ENCODE data around the gene GRIA4. TPM values are rescaled to one million over a fixed set of nuclear protein-coding genes. Genes with fewer than 3 reads are reported as not detected.
A peak's percentile ranks its signal among the peaks of the same experiment; 100 is the strongest.

GRIA4 gene
- not detected in 2 replicates for total RNA-seq

DNA sequence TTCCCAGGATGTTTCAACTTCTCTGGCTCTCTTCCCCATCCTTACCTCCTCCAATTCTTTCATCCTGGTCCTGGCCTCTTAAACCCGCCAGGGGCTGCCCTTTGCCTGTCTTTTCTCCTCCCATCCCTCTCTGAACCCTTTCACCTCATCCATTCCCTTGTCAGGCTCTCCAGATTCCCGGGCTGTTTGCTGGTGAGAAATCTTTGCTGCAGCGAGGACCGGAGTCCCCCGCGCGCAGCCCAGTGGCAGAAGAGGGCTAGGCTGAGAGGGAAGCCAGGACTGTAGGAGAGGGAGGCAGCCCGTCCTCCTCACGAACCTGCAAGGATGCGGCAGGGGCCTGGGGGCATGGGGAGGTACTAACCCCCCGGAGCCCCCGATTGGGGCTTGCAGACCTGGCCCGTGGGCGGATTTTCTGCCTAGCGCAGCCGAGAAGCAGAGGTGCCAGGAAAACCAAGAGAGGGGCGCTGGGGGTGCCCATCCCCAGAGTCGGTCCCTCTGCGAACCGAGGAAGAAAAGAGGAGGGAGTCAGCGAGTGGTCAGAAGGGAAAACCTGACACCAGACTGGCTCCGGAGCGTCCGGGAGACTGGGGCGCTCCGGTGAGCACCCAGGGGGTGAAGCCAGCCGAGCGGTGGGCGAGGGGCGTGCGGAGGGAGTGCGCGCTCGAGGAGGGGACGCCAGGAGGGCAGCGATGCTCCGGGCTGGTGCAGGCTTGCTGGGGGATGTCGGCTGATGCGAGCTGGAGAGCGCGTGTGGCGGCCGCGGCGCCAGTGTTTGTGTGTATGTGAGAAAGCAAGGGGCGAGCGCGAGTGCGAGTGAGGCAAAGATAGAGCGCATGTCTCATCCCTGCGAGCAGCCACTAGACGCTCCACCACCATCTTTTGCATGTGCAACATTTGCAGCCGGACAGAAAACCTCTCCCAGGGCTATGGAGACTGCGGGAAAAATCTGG, at the start of gene GRIA4:
TSS of gene GRIA4 (plus strand) at position 242 of the 950 bp plus-strand sequence. CDS start 925 bp downstream, outside the sequence.
- DNase-seq, result peak; percentile 55

DNA sequence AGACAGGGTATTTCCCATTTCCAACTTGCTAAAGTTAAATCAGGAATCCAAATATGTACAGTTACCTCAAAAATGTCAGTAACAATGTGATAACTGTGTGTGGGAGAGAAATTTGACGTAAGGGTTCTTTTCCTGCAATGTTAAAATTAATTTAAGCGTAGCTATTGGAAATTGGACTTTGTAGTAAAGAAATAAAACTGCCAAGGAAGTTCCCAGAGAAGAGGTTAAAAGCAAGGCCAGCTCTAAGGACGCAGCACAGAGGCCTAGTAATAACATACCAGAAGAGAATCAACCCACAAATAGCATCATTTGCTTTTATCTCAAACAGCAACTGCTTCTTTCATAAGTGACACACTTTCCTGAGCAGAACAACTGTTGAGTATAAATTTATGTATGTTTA, 36.8 kb upstream of the GRIA4 start:
- DNase-seq, result no peak

DNA sequence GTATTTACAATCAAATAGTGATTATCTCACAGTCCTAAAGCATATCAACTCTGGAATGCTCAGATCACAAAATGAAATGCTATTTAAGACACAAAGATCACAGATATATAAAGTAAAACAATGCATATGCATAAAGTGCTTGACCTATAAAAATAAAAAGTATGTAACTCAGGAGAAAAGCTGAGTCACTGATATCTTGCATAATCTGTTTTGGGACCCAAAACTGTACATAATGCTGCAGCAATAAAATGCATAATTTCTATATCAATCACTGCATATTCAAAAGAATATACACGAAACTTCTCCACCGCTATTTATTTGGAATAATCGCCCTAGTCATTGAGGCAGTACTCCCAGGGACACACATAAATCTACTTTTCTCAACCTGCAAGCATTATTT, 34.9 kb upstream of the GRIA4 start:
- no peak for DNase-seq

DNA sequence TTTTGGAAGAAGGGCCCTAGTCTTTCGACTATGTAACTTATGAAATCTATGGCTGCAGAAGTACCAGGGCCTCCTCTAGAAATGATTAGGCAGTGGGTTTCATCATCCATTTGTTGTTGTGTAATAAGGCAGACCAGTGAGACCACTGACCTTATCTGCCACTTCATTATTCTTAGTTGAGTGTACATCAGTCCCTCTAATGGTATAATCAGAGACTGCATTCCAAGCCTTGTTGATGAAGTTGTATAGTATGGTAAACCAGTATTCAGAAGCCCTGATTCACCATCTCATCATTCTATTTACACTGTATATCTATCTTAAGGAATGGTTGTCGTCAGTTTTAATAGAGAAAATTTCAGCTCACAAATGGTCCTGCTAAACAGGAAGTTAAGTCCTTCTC, 32.2 kb upstream of the GRIA4 start:
- DNase-seq, result peak; percentile 29

DNA sequence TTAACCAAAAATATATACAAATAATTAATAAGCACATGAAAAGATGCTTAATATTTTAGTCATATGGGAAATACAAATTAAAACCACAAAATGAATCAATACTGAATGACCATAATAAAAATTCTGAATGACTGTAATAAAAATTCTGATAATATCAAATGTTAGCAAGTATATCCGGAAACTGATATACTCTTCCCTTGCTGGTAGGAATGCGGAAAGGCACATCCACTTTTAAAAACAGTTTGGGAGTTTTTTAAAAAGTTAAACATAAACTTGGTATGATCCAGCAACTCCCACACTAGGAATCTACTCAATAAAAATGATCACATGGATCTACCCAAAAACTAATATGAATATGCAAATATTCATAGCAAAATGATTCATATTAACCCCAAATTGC, 30.8 kb upstream of the GRIA4 start:
- no peak for DNase-seq

DNA sequence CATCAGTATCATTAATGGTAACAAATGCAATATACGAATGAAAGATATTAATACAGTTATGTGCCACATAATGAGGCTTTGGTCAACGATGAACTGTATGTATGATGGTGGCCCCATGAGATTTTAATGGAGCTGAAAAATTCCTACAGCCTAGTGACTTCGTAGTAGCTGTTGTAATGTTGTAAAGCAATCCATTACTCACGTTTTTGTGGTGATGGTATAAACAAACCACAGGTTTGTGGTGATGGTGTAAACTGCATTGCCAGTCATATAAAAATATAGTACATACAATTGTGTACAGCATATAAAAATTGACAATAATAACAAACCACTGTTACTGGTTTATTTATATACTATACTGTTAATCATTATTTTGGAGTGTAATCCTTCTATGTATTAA, 27.4 kb upstream of the GRIA4 start:
- DNase-seq, result no peak

DNA sequence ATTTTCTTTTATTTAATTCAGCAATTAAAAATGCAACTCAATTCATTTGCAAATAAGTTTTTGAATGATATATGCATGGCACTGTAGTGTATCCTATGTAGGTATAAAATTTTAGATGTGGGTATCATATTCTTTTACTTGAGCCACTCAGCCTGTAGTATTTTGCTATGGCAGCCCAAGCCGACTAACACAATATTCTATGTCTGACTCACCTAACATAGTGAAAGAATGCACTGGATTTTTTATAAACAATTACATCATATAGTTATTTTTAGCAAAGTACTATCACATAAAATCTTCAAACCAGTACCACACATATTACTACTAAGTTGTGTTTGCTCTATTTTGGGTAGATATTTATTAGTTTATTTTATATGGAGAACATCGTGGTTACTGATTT, 21.9 kb upstream of the GRIA4 start:
- peak; percentile 51 for DNase-seq

DNA sequence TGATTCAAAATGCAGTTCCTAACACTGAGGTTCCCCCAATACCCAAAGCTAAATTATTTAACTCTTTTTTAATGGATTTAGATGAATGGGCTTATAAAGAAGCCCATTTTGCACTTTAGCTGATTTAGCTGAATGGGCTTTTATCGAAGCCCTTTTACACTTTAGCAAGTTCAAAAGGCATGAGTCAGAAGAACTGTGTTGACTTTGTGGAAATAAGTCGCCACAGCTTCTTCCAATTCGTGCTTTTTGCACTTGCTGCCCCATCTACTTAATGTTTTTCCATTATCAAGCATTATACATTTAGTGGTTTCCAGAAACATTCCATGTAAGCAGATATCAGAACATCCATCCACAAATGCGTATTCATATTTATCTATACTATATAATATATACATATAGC, 20.5 kb upstream of the GRIA4 start:
- DNase-seq, result no peak

DNA sequence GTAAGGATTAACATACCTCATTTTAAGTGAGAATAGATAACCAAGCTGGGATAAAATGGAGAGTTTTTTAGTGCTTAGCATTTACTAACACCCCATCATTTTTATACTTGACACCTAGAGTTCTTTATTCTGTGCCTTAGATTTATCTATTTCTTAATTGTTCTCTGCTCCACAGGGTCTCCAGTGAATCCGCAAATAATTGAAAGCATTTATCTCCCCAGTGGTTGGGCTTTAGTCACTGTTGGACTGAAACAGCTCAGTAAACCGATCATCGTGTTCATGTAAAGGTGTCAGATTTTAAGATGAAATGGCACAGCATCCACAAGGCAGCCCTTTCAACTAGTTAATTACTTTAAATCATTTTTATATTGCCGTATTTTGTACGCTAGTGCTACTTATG, 17.8 kb upstream of the GRIA4 start:
- DNase-seq, result no peak

DNA sequence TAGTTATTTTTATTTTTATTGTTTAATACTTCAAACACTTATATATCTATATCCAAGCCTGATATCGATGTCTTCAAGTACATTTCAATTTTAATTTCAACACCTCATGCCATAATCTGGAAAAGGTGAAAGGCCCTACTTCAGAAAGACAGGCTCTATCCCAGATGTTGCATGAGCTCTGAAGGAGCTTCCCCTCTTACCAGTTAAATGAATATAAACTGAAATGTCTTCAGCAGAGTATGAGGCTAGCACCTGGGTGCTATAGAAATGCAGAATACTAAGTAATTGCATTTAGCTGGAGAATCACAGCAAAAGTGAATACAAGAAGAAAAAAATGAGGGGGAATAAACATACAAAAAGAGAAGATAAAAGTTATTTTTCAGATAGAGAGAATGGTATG, 11.5 kb upstream of the GRIA4 start:
- no peak for DNase-seq

DNA sequence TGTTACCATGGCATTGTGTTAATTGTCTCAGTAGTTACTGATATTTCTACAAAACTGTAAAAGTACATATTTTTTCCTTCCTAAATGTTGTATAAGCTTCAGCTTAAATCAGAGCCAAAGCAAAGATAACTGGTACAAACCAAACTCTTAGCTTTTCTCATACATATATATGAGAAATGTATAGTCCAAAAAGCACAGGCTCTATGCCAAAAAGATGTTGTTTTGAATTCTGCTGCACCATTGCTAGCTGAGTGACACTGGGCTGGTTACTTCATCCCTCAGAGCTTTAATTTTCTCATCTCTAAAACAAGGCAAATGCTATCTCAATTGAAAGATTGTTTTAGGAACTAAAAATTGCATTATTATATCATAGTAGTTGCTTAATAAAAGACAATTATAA, 6.7 kb upstream of the GRIA4 start:
- no peak for DNase-seq

DNA sequence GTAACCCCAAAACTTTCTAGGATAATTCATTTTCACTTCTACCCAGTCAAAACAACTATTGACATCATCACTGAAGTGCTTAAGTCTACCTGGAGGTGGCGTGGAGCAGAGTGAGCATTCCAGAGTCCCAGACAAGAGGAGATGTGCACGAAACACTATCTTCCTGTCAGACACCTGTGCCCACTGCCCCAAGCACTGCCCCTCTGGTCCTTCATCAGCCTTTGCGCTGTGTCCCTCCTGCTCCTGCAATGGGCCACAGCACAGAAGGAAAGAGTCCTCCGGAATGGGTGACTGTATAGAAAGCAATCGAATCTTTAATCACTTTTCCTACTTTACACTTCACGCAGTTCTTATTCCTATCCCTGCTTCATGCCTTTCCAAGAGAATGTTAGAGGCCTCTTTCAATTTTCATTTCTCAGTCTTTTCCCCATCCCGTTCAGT, 512 bp upstream of the GRIA4 start:
- DNase-seq, result peak; percentile 60

DNA sequence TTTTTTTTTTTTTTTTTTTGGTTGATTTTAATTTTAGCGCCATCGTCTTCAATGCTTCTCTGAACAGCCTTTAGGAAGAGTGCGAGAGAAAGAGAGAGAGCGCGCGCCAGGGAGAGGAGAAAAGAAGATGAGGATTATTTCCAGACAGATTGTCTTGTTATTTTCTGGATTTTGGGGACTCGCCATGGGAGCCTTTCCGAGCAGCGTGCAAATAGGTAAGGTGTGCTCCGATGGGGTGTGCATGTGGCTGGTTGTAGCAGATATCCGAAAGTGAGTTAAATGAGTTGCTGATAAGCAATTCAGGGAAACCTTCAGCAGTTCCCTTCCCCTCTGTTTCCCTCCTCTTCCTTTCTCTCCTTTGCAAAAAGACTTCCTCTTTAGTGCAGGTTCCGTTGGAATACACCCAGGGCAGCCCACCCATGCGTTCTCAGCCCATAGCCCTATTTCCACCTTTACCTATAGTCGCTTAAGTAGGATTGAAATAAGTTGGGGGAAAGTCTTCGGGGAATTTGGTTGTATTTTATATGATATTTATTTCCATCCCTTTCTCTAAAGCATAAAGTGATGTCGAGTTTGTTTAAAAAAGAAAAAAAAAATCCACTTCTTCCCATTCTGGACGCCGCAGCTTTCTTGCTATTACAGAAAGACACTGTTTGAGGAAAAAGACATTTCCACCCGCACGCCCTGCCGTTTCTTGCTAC, 1.1 kb downstream of the GRIA4 start:
- no peak for DNase-seq

DNA sequence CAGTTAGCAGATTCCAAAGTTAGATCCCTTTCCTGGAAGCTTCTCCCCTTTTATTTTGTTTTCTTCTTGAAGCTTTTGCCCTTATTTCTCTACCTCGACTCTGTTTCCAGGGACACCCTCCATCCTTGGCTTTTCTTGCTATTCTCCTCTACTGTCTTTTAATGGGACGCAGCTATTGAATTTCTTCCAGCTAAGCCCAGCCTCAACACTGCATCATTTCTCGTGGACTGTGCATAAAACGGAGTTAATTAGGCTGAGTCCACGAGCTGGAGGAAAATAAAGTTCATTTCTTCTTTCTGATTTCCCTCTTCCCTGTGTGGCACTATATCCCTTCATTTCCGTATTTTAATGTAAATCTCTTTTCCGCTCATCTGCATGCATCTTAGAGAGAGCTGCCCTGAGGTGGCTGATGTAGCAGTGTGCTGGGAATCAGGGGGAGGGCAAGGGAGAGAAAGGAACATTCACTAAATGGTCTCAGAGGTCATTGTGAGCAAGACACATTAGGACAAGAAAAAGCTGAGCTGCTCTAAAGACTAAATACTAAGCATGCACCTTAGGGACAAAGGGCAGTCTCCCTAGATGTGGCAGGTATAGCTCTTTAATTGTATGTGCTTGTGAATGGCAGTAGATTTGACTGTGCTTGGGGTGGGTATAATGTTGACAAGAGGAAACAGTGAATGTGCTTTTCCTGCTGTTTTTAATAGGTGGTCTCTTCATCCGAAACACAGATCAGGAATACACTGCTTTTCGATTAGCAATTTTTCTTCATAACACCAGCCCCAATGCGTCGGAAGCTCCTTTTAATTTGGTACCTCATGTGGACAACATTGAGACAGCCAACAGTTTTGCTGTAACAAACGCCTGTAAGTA, 1.9 kb downstream of the GRIA4 start:
- no peak for DNase-seq

DNA sequence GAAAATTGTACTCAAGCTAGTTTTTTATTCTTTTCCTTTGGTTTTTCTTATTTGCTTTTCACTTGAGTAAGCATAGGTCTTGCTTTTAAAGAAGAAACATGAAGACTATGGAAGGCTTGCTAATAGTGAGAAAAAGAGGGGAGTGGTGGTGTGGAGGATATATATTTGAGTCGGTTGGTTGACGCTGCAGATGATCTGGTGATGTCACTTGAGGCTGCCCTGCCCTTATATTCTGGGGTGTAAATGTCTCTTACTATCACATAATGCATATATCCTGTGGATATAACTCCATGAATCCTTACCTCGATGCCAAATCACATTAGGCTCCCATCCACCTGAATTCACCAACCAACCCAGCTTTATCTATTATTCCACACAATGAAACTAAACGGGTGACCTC, 2.9 kb downstream of the GRIA4 start:
- DNase-seq, result no peak

DNA sequence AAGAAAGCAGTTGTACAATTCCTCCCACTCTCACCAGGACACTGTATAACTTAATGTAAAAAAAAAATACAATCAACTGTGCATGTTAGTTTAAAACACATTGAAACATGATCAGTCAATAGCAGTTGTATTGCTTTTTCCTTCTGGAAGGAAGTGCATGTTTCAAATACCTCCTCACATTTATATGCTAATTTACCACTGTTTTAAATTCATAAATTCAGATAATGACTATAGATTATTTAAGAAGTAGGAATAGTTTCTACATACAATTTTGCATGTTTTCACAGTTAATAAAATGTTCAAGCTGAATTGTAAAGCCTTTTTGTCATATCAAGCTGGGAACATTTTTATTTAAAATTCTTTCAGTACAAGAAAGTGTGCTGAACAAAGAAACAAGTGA, 3.3 kb downstream of the GRIA4 start:
- DNase-seq, result no peak

DNA sequence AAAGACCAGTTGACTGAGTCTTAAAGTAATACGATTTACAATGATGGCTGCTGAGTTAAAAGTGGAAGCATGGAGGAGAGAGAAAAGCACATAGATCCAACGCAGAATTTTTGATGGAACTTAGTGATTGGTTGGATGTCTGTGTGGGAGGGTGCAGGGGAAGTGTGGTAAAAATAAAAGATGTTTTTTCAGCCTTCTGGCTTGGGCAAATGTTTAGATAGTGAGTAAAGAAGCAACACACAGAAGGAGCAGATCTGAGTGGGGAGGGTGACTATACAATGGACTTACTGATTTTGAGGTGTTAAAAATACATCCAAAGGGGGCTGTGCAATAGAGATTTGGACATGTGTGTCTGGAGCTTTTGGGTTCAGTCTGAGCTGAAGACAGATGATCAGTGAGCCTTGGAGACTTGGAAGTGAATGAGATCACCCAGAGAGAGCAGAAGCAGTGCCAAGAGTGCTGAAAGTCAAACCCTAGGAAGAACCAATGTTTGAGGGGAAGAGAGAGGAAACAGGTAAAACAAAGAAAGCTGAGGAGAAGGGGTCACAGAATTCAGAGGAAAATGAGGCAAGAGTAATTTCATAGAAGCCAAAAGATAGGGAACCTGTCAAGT, 8.6 kb downstream of the GRIA4 start:
- no peak for DNase-seq

DNA sequence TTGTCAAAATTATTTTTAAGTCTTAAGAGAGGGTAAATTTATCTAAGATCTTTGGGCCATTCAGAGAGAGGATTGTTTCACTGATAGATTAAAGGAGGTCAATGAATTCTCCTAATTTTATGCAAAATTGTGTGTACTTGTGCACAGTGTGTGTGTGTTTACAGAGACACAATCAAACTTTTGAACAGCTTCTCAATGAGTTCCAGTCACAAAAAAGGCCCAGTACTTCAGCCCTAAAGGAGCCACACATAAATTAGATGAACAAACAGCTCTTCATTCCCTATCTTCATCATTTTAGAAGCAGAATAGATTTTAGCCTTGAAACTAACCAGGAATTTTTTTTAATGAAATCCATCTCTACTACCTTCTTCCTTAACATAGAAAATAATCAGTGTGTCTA, 9.7 kb downstream of the GRIA4 start:
- DNase-seq, result no peak

DNA sequence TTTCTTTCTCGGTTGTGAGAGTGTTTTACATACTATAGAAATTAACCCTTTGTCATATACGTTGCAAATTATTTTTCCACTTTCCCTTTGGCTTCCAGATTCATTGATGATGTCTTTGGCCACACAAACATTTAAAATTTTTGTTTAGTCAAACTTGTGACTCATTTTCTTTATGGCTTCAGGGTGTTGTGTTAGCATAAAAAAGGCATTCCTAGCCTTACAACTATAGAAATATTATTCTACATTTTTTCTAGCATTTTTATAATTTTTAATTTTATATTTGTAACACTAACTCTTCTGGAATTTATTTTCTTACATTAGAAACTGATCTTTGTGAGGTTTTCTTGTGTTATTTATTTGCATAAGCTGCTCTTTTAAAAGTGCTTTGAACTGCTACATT, 12.1 kb downstream of the GRIA4 start:
- no peak for DNase-seq

DNA sequence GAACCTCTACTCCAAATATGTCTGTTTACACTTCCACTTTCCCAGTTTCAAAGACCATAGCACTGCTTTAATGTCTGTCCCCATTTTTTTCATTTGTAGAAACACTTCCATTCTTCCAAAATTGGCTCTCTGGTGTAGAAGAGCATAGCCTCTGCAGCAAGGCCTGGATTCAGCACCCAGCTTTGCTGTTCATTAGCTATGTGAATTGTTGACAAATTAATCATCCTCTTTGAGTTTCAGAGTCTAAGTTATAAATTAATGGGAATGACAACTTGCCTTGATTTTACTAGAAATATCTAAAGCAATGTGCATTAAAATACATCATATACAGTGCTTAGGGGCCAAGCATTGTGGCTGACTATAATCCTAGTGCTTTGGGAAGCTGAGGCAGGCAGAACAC, 22.4 kb downstream of the GRIA4 start:
- DNase-seq, result no peak

DNA sequence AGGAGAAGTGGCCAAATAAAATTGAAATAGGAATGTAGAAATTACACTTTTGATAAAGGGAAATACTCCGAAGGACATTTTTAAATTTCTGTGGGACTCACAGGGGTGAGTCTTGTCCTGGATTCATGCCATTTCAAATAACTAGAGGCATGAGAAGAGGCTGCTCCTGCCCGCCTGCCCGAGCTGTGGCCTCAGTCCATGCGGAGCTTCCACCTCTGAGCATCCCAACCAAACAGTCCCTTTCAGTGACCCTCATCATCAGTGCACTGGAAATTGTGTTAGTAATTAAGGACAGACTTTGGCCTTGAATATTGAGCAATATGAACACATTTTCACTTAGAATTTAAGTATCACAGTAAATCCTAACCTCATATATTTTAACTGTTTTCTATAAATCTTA, 25.6 kb downstream of the GRIA4 start:
- no peak for DNase-seq

DNA sequence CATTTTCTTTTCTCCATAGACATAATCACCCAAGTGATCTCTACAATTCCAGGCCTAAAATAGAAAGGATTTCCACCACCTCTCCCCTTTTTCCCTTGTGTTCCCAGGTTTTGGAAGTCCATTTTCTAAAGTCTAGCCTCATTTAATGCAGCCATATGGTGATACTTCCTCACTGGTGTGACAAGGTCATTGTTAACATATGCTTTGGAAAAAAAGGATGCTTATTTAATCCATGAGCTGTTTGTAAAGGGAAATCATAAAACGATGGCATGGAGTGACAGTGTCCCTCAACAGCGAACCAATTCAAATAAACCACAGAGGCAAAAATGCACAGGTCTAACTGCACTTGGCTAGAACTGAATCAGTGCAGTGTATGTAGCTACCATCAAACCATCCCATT, 26.6 kb downstream of the GRIA4 start:
- no peak for DNase-seq

DNA sequence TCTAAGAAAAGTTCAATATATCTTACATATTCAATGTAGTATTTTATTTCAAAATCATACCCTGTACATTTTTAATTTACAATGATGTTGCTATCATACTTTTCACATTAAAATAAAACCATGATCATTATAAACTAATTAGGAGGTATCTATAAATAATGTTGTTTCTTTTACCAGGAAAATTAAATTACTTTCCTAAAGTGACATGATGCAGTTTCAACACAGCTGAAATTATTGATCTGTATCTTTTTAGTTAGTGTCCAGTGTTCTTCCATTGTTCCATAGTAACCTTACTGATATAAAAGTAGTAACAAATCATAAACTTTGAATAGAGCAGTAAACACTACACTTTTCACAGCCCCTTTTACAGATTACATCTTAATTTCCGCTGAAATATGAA, 29.7 kb downstream of the GRIA4 start:
- no peak for DNase-seq
